ENCODE measurements around the gene MRM3.

GRCh38 chr17:750431-751037 is 31.6 kb upstream of the MRM3 start:
- TF ChIP-seq CTCF (conservative IDR thresholded peaks at IDR 0.05; ENCODE audit: low read depth, low read length) (no peak), BHLHE40 (IDR thresholded peaks at IDR 0.05; ENCODE audit: low read depth, low read length) (no peak), RFX5 (IDR thresholded peaks at IDR 0.05; ENCODE audit: low read depth, low read length) (no peak), POLR2A (IDR thresholded peaks at IDR 0.05; ENCODE audit: low read depth, low read length) (no peak), SMC3 (IDR thresholded peaks at IDR 0.05; ENCODE audit: low read depth, low read length) (no peak), CEBPB (IDR thresholded peaks at IDR 0.05; ENCODE audit: low read depth, low read length) (no peak)

Measured in IMR-90 (cell line).